Measurements from ENCODE around the gene PIGR.

The PIGR gene

GRCh38 chr1:206958144-206958543, 11.9 kb upstream of the PIGR start:
- no peak for DNase-seq

GRCh38 chr1:206957639-206958038, 11.4 kb upstream of the PIGR start:
- no peak for DNase-seq

- no peak for DNase-seq
These were observed 9.5 kb upstream of the PIGR start for GRCh38 chr1:206955476-206956451.

- no peak for DNase-seq
These were observed 8.4 kb upstream of the PIGR start for GRCh38 chr1:206954459-206955342.

- DNase-seq: no peak
These were observed 7.4 kb upstream of the PIGR start for GRCh38 chr1:206953626-206954025.

- no peak for DNase-seq
These were observed 6.9 kb upstream of the PIGR start for GRCh38 chr1:206953126-206953525.

- DNase-seq: no peak
These were observed 5.9 kb upstream of the PIGR start for GRCh38 chr1:206952171-206952570.

- no peak for DNase-seq
These were observed 5.2 kb upstream of the PIGR start for GRCh38 chr1:206951318-206952100.

GRCh38 chr1:206949641-206950040, 3.4 kb upstream of the PIGR start:
- no peak for DNase-seq

- no peak for DNase-seq
These were observed 2.9 kb upstream of the PIGR start for GRCh38 chr1:206949208-206949607.

GRCh38 chr1:206947255-206947654, 989 bp upstream of the PIGR start:
- no peak for DNase-seq

GRCh38 chr1:206945779-206946178, 487 bp downstream of the PIGR start:
- DNase-seq: no peak

- no peak for DNase-seq
These were observed 1.6 kb downstream of the PIGR start for GRCh38 chr1:206944703-206945102.

GRCh38 chr1:206941766-206942418, 4.4 kb downstream of the PIGR start:
- no peak for DNase-seq

- DNase-seq: no peak
These were observed 5.7 kb downstream of the PIGR start for GRCh38 chr1:206940588-206940936.

GRCh38 chr1:206939841-206940587, 6.3 kb downstream of the PIGR start:
- DNase-seq: no peak

- no peak for DNase-seq
These were observed 7.1 kb downstream of the PIGR start for GRCh38 chr1:206939131-206939530.

GRCh38 chr1:206937425-206937824, 8.8 kb downstream of the PIGR start:
- DNase-seq: no peak

- DNase-seq: no peak
These were observed 10.7 kb downstream of the PIGR start for GRCh38 chr1:206935491-206936067.

- no peak for DNase-seq
These were observed 12.8 kb downstream of the PIGR start for GRCh38 chr1:206933333-206933945.

GRCh38 chr1:206932177-206932576, 14.1 kb downstream of the PIGR start:
- DNase-seq: no peak

All from NCI-H510A (cell line).